GM18868 (cell line): Measurements from ENCODE around the gene ADAD1.
"Not testable (repeated sequence)": the region's sequence is repeated elsewhere in the genome, so short reads cannot be mapped to it uniquely, and the experiment has no call there.

ENCODE experiments used
- ATAC-seq: cut with Tn5 transposase; IDR thresholded peaks from one replicate; pipeline ENCODE4 v1.9.1; 2021; ENCODE audit warnings: mild to moderate bottlenecking, moderate library complexity; ENCODE audit not compliant: unreplicated experiment

The ADAD1 gene

DNA sequence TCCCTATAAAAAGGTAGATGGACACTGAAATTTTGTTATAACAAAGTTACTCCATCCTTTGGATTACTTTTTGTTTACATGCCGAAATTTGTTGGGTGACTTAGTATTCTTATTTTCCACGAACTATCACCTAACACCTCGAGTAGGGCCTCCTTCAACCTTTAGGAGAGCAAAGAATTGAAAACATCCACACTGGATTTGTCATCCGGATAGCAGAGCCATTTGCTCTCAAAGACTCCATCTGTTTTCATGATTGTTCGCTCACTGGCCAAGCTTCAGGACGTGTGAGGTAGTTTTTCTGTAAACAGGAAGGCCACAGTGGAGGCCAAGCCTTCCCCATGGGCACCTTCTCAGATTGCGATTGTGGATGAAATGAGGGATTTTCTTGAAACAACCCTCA, at the start of gene ADAD1:
Gene ADAD1, plus strand, starts transcription at position 301 of the 400 bp plus-strand sequence. CDS start 1,059 bp downstream, outside the sequence.
- no peak for ATAC-seq

DNA sequence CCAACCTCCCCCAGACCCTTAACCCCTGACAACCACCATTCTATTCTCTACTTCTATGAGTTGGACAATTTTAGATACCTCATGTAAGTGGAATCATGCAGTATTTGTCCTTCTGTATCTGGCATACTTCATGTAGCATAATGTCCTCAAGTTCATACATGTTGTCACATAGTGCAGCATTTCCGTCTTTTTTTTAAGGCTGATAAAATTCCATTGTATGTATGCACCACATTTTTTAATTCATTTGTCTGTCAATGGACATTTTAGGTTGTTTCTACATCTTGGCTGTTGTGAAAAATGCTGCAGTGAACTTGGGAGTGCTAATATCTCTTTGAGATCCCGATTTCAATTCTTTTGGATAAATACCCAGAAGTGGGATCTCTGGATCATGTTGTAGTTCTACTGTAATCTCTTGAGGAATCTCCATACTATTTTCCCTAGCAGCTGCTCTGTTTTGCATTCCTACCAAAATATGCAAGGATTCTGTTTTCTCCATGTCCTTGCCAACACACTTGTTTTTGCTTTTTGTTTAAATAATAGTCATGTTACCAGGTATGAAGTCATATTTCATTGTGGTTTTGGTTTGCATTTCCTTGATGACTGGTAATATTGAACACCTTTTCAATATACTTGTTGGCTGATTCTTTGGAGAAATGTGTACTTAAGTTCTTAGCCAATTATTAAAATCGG, 48.8 kb upstream of the ADAD1 start:
- ATAC-seq = no peak

GRCh38 chr4:122331195-122331594, 47.6 kb upstream of the ADAD1 start:
- no peak for ATAC-seq

- no peak for ATAC-seq
These were observed 44.0 kb upstream of the ADAD1 start for GRCh38 chr4:122334828-122335227.

- ATAC-seq = no peak
These were observed 36.9 kb upstream of the ADAD1 start for GRCh38 chr4:122341886-122342285.

DNA sequence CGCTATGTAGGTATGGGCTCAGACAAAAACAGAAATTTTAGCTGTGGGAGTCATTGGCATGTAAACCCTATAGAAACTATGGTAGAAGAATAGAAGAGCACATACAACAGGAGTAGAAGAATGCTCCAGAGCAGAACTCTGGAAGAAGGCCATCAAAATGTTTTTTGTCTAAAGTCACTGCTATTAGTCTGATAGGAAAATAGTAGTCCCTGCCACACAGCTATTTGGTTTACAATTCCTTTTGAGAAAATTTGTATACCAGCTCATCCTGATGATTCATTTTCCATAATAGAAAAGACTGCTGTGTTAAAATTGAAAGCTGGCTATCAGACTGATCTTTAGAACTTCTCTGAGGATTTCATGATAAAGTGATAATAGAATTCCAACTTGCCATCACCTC, 32.8 kb upstream of the ADAD1 start:
- ATAC-seq = no peak

DNA sequence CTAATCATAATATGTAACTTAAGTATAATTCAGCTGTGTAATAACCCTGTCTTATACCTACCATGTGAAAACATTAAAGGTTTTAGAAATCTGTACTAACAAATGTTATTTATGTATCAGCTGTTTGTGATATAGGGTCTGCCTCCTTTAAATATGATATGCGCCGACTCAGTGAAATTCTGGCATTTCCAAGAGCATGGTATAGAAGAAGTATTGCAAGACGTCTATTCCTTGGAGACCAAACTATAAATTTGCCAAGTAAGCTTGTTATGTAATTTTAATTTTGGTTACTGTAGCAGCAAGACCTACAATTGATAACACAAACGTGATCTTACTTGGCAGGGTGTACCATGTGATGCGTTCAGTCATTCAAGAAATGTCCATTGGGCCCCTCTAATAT, 32.3 kb upstream of the ADAD1 start:
- ATAC-seq = no peak

DNA sequence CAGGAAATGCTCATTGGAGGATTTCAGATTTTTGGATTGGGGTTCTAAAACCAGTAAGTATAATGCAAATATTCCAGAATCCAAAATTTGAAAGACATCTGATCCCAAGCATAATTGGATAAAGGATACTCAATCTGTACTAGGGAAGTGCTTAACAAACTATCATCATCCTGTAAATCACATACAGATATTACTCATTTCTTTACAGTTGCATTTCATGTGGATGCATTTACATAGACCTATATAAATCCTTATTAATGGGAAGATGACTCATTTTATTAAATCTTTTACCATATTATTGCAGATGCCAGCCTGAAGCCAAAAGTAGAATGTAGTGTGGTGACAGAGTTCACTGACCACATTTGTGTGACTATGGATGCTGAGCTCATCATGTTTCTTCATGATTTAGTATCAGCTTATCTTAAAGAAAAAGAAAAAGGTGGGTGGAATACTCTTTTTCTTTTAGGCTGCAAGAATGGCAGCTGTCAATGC, 22.4 kb upstream of the ADAD1 start:
- no peak for ATAC-seq

DNA sequence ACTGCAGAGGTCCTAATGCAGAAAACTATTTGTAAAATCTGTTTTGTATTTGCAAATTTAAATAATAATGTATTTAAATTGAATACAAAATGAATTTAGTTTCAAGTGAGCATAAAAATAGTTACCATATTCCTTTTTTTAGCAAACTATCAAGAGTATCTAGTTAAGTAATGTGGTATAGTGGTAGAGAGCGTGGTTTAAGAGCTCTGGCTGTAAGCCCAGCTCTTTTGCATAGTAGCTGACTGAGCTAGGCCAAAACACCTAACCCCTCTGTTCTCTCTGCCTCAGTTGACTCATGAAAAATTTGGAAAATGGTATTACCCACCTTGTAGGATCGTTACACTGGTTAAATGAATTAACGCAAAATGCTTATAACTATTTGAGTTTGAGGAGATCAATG, 18.1 kb upstream of the ADAD1 start:
- no peak for ATAC-seq

DNA sequence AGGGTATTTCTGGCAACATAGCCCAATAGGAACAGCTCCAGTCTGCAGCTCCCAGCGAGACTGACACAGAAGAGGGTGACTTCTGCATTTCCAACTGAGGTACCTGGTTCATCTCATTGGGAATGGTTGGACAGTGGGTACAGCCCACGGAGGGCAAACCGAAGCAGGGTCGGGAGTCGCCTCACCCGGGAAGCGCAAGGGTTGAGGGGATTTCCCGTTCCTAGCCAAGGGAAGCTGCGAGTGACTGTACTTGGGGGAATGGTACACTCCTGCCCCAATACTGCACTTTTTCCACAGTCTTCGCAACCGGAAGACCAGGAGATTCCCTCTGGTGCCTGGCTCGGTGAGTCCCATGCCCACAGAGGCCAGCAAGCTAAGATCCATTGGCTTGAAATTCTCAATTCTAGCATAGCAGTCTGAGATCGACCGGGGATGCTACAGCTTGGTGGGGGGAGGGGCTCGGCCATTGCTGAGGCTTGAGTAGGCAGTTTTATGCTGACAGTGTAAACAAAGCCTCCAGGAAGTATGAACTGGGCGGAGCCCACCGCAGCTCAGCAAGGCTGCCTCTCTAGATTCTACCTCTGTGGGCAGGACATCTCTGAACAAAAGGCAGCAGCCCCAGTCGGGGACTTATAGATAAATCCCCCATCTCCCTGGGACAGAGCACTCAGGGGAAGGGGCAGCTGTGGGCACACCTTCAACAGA, 14.0 kb upstream of the ADAD1 start:
- no peak for ATAC-seq

- not testable (repeated sequence) for ATAC-seq
These were observed 10.0 kb upstream of the ADAD1 start for GRCh38 chr4:122368786-122369185.

DNA sequence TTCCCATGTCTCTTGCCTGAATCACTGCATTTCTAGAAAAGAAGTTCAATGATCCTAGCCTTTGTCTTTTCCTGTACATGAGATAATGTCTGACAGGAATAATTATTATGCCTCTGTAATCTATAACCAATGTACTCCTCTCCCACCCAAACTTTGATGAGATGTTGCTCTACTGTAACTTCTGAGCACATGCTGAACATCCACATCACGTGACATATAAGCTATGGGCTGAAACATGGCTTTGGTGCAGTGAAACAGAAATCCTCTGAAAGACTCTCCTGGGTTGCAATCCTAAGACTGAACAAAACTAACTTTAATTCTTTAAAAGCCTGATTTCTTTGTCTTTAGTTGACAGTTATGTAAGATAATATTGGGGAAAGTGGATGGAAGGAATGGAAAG, 1.5 kb upstream of the ADAD1 start:
- no peak for ATAC-seq

DNA sequence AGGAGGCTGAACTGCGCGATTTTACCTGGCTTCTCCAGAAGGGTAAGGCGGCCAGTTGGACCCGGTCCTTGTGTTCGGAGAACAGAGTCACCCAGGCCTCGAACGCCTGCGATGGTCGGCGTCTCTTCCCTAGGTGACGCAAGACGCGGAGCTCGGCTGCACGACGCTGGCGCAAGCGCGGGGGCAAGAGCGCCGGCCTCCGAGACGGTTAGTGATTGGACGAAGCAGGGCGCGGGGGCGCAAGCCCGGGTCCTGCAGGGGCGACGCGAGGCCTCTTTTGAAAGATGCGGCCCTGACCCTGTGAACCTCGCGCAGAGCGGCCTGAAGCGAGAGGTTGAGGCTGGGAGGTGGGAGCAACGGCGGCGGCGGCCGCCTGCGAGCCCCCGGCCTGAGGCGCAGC, 428 bp downstream of the ADAD1 start:
- ATAC-seq = no peak

DNA sequence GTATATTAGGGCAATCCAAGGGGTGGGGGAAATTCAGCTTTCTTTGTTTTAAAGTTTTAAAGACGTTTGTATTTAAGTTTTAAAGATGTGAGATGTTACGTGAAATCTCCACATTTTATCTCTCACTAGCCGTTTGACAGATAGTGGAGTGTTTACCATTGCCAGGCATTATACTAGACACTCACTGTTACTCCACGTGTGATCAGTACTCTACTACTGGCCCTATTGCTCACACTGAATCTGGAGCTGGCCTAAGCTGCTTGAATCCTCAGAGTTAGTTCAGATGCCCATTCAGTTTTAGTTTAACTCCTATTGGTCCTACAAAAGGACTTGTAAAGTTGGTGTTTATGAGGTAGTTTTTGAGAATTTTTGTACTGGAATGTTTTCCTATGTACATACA, 4.5 kb downstream of the ADAD1 start:
- ATAC-seq = no peak

- ATAC-seq = no peak
These were observed 5.4 kb downstream of the ADAD1 start for GRCh38 chr4:122384245-122384644.

DNA sequence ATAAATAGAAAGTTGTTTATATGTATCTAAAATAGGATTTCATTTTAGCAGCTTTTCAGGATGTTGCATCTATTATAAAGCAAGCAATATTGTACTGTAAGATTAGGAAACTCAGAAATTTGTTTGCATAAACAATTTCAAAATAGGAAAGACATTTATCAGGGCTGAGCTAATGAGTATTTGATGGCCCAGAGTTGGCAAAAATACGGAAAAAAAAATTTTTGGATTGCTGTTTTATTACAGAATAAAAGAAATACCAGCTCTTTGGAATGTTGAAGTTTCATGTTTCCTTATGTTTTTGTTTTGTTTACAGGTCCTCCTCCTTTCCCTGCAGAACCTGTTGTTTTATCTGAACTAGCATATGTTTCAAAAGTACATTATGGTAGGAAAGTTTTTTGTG, 14.5 kb downstream of the ADAD1 start:
- no peak for ATAC-seq

GRCh38 chr4:122403861-122404260, 25.1 kb downstream of the ADAD1 start:
- ATAC-seq = no peak

- no peak for ATAC-seq
These were observed 33.7 kb downstream of the ADAD1 start for GRCh38 chr4:122412547-122412946.

GRCh38 chr4:122423246-122423645, 44.4 kb downstream of the ADAD1 start:
- ATAC-seq = no peak

GRCh38 chr4:122431351-122431750, 52.5 kb downstream of the ADAD1 start:
- no peak for ATAC-seq

GRCh38 chr4:122434285-122434684, 55.5 kb downstream of the ADAD1 start:
- no peak for ATAC-seq

DNA sequence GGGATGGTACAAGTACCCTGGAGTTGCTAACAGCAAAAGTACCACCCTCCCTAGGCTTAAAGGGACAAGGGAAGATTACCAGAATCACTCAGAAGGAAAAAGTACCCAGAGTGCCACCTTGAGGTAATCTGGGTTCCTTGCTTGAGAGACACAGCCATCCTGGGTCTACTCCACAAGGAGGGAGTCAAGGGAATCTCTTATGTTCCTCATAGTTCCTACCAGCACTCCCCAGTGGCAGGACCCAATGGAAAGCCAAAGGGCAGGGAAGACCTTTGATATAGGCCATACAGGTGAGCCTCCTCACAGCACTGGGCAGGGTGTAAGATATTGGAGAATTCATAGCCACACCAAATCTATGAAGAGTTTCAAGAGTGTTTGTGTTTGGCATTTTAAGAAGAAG, 72.0 kb downstream of the ADAD1 start:
- no peak for ATAC-seq
